Measurements from ENCODE around the gene BCL11B.

BCL11B gene

GRCh38 chr14:99254328-99255009, 17.5 kb downstream of the BCL11B start:
- no peak overlapping the region for H3K9ac ChIP-seq (ENCODE audit: low read length)
- no peaks in the 10 kb centered on the region for H3K36me3 ChIP-seq (ENCODE audit: control insufficient read depth in 1 of 2, insufficient read depth in 2 of 2, low read depth in 1 of 2, low read length in 2 of 2)
- H2BK15ac ChIP-seq (ENCODE audit: low read depth, poor library complexity, severe bottlenecking): no peak overlapping the region
- no peak overlapping the region for H4K8ac ChIP-seq (ENCODE audit: low read length)
- no peak overlapping the region for H3K18ac ChIP-seq (ENCODE audit: low read depth in 1 of 2, low read length in 2 of 2)
- no peaks in the 10 kb centered on the region for H3K9me3 ChIP-seq (ENCODE audit: control insufficient read depth, low read length)
- H3K4ac ChIP-seq (ENCODE audit: low read depth in 1 of 2, low read length in 2 of 2): no peak overlapping the region
- peaks cover 19 to 47% of the 10 kb centered on the region in 2 experiments for H3K27me3 ChIP-seq (ENCODE audit: control insufficient read depth in 1 of 2, insufficient read depth in 1 of 2, low read length in 2 of 2)
- WGBS: 74% methylated on average over 10 of the region's 16 CpGs
- H3K23ac ChIP-seq (ENCODE audit: low read length in 2 of 2): no peak overlapping the region
- no peak overlapping the region for H4K91ac ChIP-seq (ENCODE audit: low read length)
- H3K4me2 ChIP-seq (ENCODE audit: low read length, poor library complexity, severe bottlenecking): no peak overlapping the region
- no peak overlapping the region for H2BK120ac ChIP-seq (ENCODE audit: low read depth, low read length)
- H2BK12ac ChIP-seq (ENCODE audit: low read length in 2 of 2): no peak overlapping the region
- no peaks in the 10 kb centered on the region for H3K4me1 ChIP-seq (ENCODE audit: control insufficient read depth, insufficient read depth, low read depth, low read length)
- H2BK5ac ChIP-seq (ENCODE audit: low read depth, low read length, poor library complexity, severe bottlenecking): no peak overlapping the region
- H3K4me3 ChIP-seq (ENCODE audit: insufficient read depth in 1 of 2, low read depth in 1 of 2, low read length in 2 of 2): no peak overlapping the region
- DNase-seq: no peak
- H2AFZ ChIP-seq (ENCODE audit: low read depth, low read length): no peak overlapping the region
- no peak overlapping the region for H3K14ac ChIP-seq (ENCODE audit: low read length in 2 of 2)
- H3K27ac ChIP-seq (ENCODE audit: low read length, poor library complexity, severe bottlenecking): no peak overlapping the region
- H2AK5ac ChIP-seq (ENCODE audit: low read length, severe bottlenecking): no peak overlapping the region
- no peaks in the 10 kb centered on the region for H3K79me1 ChIP-seq (replicated peaks; ENCODE audit: low read length, poor library complexity, severe bottlenecking)

GRCh38 chr14:99253890-99254289, 18.1 kb downstream of the BCL11B start:
- WGBS: 81% methylated on average over 7 of the region's 7 CpGs
- H3K36me3 ChIP-seq (ENCODE audit: control insufficient read depth in 1 of 2, insufficient read depth in 2 of 2, low read depth in 1 of 2, low read length in 2 of 2): no peaks in the 10 kb centered on the region
- H4K91ac ChIP-seq (ENCODE audit: low read length): no peak overlapping the region
- no peaks in the 10 kb centered on the region for H3K79me1 ChIP-seq (replicated peaks; ENCODE audit: low read length, poor library complexity, severe bottlenecking)
- H2AK5ac ChIP-seq (ENCODE audit: low read length, severe bottlenecking): no peak overlapping the region
- H3K4me3 ChIP-seq (ENCODE audit: insufficient read depth in 1 of 2, low read depth in 1 of 2, low read length in 2 of 2): no peak overlapping the region
- no peak overlapping the region for H3K4ac ChIP-seq (ENCODE audit: low read depth in 1 of 2, low read length in 2 of 2)
- no peak overlapping the region for H3K18ac ChIP-seq (ENCODE audit: low read depth in 1 of 2, low read length in 2 of 2)
- H4K8ac ChIP-seq (ENCODE audit: low read length): no peak overlapping the region
- DNase-seq: no peak
- no peaks in the 10 kb centered on the region for H3K4me1 ChIP-seq (ENCODE audit: control insufficient read depth, insufficient read depth, low read depth, low read length)
- H3K27me3 ChIP-seq (ENCODE audit: control insufficient read depth in 1 of 2, insufficient read depth in 1 of 2, low read length in 2 of 2): peaks cover 14 to 42% of the 10 kb centered on the region in 2 experiments
- no peak overlapping the region for H3K9ac ChIP-seq (ENCODE audit: low read length)
- no peaks in the 10 kb centered on the region for H3K9me3 ChIP-seq (ENCODE audit: control insufficient read depth, low read length)
- no peak overlapping the region for H2AFZ ChIP-seq (ENCODE audit: low read depth, low read length)
- no peak overlapping the region for H3K4me2 ChIP-seq (ENCODE audit: low read length, poor library complexity, severe bottlenecking)
- no peak overlapping the region for H2BK120ac ChIP-seq (ENCODE audit: low read depth, low read length)
- H3K27ac ChIP-seq (ENCODE audit: low read length, poor library complexity, severe bottlenecking): no peak overlapping the region
- H2BK5ac ChIP-seq (ENCODE audit: low read depth, low read length, poor library complexity, severe bottlenecking): no peak overlapping the region
- no peak overlapping the region for H2BK12ac ChIP-seq (ENCODE audit: low read length in 2 of 2)
- H2BK15ac ChIP-seq (ENCODE audit: low read depth, poor library complexity, severe bottlenecking): no peak overlapping the region
- H3K14ac ChIP-seq (ENCODE audit: low read length in 2 of 2): no peak overlapping the region
- no peak overlapping the region for H3K23ac ChIP-seq (ENCODE audit: low read length in 2 of 2)

- no peaks in the 10 kb centered on the region for H3K4me1 ChIP-seq (ENCODE audit: control insufficient read depth, insufficient read depth, low read depth, low read length)
- DNase-seq: no peak
- no peak overlapping the region for H4K8ac ChIP-seq (ENCODE audit: low read length)
- H2BK5ac ChIP-seq (ENCODE audit: low read depth, low read length, poor library complexity, severe bottlenecking): no peak overlapping the region
- H3K4me2 ChIP-seq (ENCODE audit: low read length, poor library complexity, severe bottlenecking): no peak overlapping the region
- H3K79me1 ChIP-seq (replicated peaks; ENCODE audit: low read length, poor library complexity, severe bottlenecking): no peaks in the 10 kb centered on the region
- H2BK120ac ChIP-seq (ENCODE audit: low read depth, low read length): no peak overlapping the region
- no peak overlapping the region for H3K9ac ChIP-seq (ENCODE audit: low read length)
- H3K14ac ChIP-seq (ENCODE audit: low read length in 2 of 2): no peak overlapping the region
- H3K27ac ChIP-seq (ENCODE audit: low read length, poor library complexity, severe bottlenecking): no peak overlapping the region
- no peak overlapping the region for H4K91ac ChIP-seq (ENCODE audit: low read length)
- H3K23ac ChIP-seq (ENCODE audit: low read length in 2 of 2): no peak overlapping the region
- H3K4me3 ChIP-seq (ENCODE audit: insufficient read depth in 1 of 2, low read depth in 1 of 2, low read length in 2 of 2): no peak overlapping the region
- no peak overlapping the region for H2BK15ac ChIP-seq (ENCODE audit: low read depth, poor library complexity, severe bottlenecking)
- H3K27me3 ChIP-seq (ENCODE audit: control insufficient read depth in 1 of 2, insufficient read depth in 1 of 2, low read length in 2 of 2): peaks cover 16 to 41% of the 10 kb centered on the region in 2 experiments
- no peak overlapping the region for H3K4ac ChIP-seq (ENCODE audit: low read depth in 1 of 2, low read length in 2 of 2)
- WGBS: 69% methylated on average over 24 of the region's 25 CpGs
- no peak overlapping the region for H2AK5ac ChIP-seq (ENCODE audit: low read length, severe bottlenecking)
- H2BK12ac ChIP-seq (ENCODE audit: low read length in 2 of 2): no peak overlapping the region
- no peak overlapping the region for H2AFZ ChIP-seq (ENCODE audit: low read depth, low read length)
- no peaks in the 10 kb centered on the region for H3K36me3 ChIP-seq (ENCODE audit: control insufficient read depth in 1 of 2, insufficient read depth in 2 of 2, low read depth in 1 of 2, low read length in 2 of 2)
- no peak overlapping the region for H3K18ac ChIP-seq (ENCODE audit: low read depth in 1 of 2, low read length in 2 of 2)
- H3K9me3 ChIP-seq (ENCODE audit: control insufficient read depth, low read length): no peaks in the 10 kb centered on the region
These were observed 18.8 kb downstream of the BCL11B start for GRCh38 chr14:99252940-99253868.

- Histone ChIP-seq H2BK12ac (ENCODE audit: low read length in 2 of 2) (no peak overlapping the region), H2BK5ac (ENCODE audit: low read depth, low read length, poor library complexity, severe bottlenecking) (no peak overlapping the region), H3K4me3 (ENCODE audit: insufficient read depth in 1 of 2, low read depth in 1 of 2, low read length in 2 of 2) (no peak overlapping the region), H3K18ac (ENCODE audit: low read depth in 1 of 2, low read length in 2 of 2) (no peak overlapping the region), H3K27me3 (ENCODE audit: control insufficient read depth in 1 of 2, insufficient read depth in 1 of 2, low read length in 2 of 2) (peaks cover 18 to 42% of the 10 kb centered on the region in 2 experiments), H3K4me1 (ENCODE audit: control insufficient read depth, insufficient read depth, low read depth, low read length) (no peaks in the 10 kb centered on the region), H3K23ac (ENCODE audit: low read length in 2 of 2) (no peak overlapping the region), H3K27ac (ENCODE audit: low read length, poor library complexity, severe bottlenecking) (no peak overlapping the region), H2BK15ac (ENCODE audit: low read depth, poor library complexity, severe bottlenecking) (no peak overlapping the region), H3K9ac (ENCODE audit: low read length) (no peak overlapping the region), H2AFZ (ENCODE audit: low read depth, low read length) (no peak overlapping the region), H3K36me3 (ENCODE audit: control insufficient read depth in 1 of 2, insufficient read depth in 2 of 2, low read depth in 1 of 2, low read length in 2 of 2) (no peaks in the 10 kb centered on the region), H4K91ac (ENCODE audit: low read length) (no peak overlapping the region), H3K79me1 (replicated peaks; ENCODE audit: low read length, poor library complexity, severe bottlenecking) (no peaks in the 10 kb centered on the region), H2AK5ac (ENCODE audit: low read length, severe bottlenecking) (no peak overlapping the region), H3K4me2 (ENCODE audit: low read length, poor library complexity, severe bottlenecking) (no peak overlapping the region), H4K8ac (ENCODE audit: low read length) (no peak overlapping the region), H3K14ac (ENCODE audit: low read length in 2 of 2) (no peak overlapping the region), H2BK120ac (ENCODE audit: low read depth, low read length) (no peak overlapping the region), H3K4ac (ENCODE audit: low read depth in 1 of 2, low read length in 2 of 2) (no peak overlapping the region), H3K9me3 (ENCODE audit: control insufficient read depth, low read length) (no peaks in the 10 kb centered on the region)
- no peak for DNase-seq
- 79% methylated on average over 9 of the region's 9 CpGs for WGBS
These were observed 19.5 kb downstream of the BCL11B start for GRCh38 chr14:99252443-99252939.

Measured in mesenchymal stem cell (in vitro differentiated cells and primary cell).